SU-DHL-6 (cell line): ENCODE data around the gene SEC11C.

ENCODE experiments used
- H2AFZ ChIP-seq: fragments of 200-600 bp; sonication (generic); 2 replicates; pipeline ENCODE4 v1.6.1; 2014; ENCODE audit warnings: low read depth, mild to moderate bottlenecking, moderate library complexity, mixed read lengths, antibody characterized with exemption, low read length; ENCODE audit not compliant: severe bottlenecking
- H3F3A ChIP-seq: fragments of 200-600 bp; shearing (Covaris generic); 2 replicates; pipeline ENCODE4 v1.6.0; 2016; ENCODE audit warnings: antibody characterized with exemption, mild to moderate bottlenecking; ENCODE audit not compliant: insufficient read depth
- H3K27ac ChIP-seq: fragments of 200-600 bp; sonication (generic); 2 replicates; pipeline ENCODE4 v1.5.1; 2016; ENCODE audit warnings: low read depth, mild to moderate bottlenecking, low read length, moderate library complexity, mixed read lengths
- H3K27me3 ChIP-seq: fragments of 200-600 bp; sonication (generic), shearing (Covaris generic); 2 replicates; pipeline ENCODE4 v1.6.0; 2014; ENCODE audit warnings: mild to moderate bottlenecking, low read length
- H3K36me3 ChIP-seq: fragments of 200-600 bp; sonication (generic); 2 replicates; pipeline ENCODE4 v1.6.1; 2014; ENCODE audit warnings: mild to moderate bottlenecking, low read length, mixed read lengths
- H3K4me2 ChIP-seq: fragments of 300-600, 200-600 bp; shearing (Covaris generic), sonication (generic); 2 replicates; pipeline ENCODE4 v1.6.0; 2014; ENCODE audit warnings: low read length, low read depth, mild to moderate bottlenecking; ENCODE audit not compliant: poor library complexity, severe bottlenecking
- H3K4me3 ChIP-seq: fragments of 200-600 bp; sonication (generic); 2 replicates; pipeline ENCODE4 v1.5.1; 2014; ENCODE audit warnings: antibody characterized with exemption, low read length, mild to moderate bottlenecking, mixed read lengths; ENCODE audit not compliant: insufficient read depth, poor library complexity, severe bottlenecking
- H3K79me2 ChIP-seq: fragments of 200-600 bp; sonication (generic); 2 replicates; pipeline ENCODE4 v1.6.1; 2014; ENCODE audit warnings: mild to moderate bottlenecking, low read length, moderate library complexity; ENCODE audit not compliant: insufficient read depth
- H3K9ac ChIP-seq: fragments of 200-600 bp; sonication (generic); 2 replicates; pipeline ENCODE4 v1.7.0; 2014; ENCODE audit warnings: mild to moderate bottlenecking, low read length
- H3K9me2 ChIP-seq: fragments of 200-600 bp; sonication (generic); replicated peaks from 2 replicates; pipeline ENCODE4 v1.6.1; 2014; ENCODE audit warnings: low read length; ENCODE audit not compliant: insufficient read depth
- H3K9me3 ChIP-seq: fragments of 200-600 bp; sonication (generic); 2 replicates; pipeline ENCODE4 v1.6.1; 2014; ENCODE audit warnings: low read length, mixed read lengths; ENCODE audit not compliant: insufficient read depth
- H4K20me1 ChIP-seq: fragments of 200-600 bp; sonication (generic); 2 replicates; pipeline ENCODE4 v1.6.1; 2014; ENCODE audit warnings: low read depth, mild to moderate bottlenecking, antibody characterized with exemption, low read length, moderate library complexity, mixed read lengths
- EZH2phosphoT487 ChIP-seq: fragments of 200-600 bp; sonication (generic), shearing (Covaris generic); conservative IDR thresholded peaks from 2 replicates; pipeline ENCODE4 v1.6.1; 2018; ENCODE audit warnings: mild to moderate bottlenecking, antibody characterized with exemption, low read length, moderate library complexity, mixed read lengths
- TF ChIP-seq, protein P1 (sequence below): fragments of 200-600 bp; sonication (generic); IDR thresholded peaks from one replicate; pipeline ENCODE4 v1.5.1; 2017; ENCODE audit warnings: antibody characterized with exemption, mild to moderate bottlenecking, low read length, moderate library complexity; ENCODE audit not compliant: insufficient read depth, poor library complexity, severe bottlenecking

SEC11C gene

GRCh38 chr18:59144483-59144882 lies 4.8 kb downstream of the SEC11C start:
- peaks cover 52% of the 10 kb centered on the region for H3K79me2 ChIP-seq

DNA sequence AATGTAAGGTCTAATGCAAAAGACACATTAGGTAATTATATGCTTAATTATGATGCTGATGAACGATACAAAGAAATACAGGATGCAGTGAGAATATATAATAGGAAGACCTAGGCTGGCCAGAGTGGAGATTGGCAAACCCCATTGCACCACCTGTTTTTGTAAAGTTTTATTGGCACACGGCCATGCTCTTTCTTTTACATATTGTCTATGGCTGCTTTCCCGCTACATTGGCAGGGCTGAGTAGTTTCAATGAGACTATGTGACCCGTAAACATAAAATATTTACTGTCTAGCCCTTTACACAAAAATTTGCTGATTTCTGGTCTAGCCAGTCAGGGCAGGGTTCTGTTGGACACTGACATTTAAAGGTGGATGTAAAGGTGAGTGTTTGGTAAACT lies 5.4 kb downstream of the SEC11C start:
- H4K20me1 ChIP-seq = no peaks in the 10 kb centered on the region; the same call in 1 of the 2 replicates
- no peak overlapping the region for H3K4me2 ChIP-seq
- H2AFZ ChIP-seq = no peak overlapping the region
- H3F3A ChIP-seq = no peaks in the 10 kb centered on the region
- no peak overlapping the region for H3K27ac ChIP-seq
- H3K9ac ChIP-seq = no peak overlapping the region
- H3K9me2 ChIP-seq = no peaks in the 10 kb centered on the region
- H3K36me3 ChIP-seq = no peaks in the 10 kb centered on the region
- H3K27me3 ChIP-seq = no peaks in the 10 kb centered on the region
- no peaks in the 10 kb centered on the region for H3K9me3 ChIP-seq
- peaks cover 52% of the 10 kb centered on the region for H3K79me2 ChIP-seq
- TF ChIP-seq, protein P1, sequence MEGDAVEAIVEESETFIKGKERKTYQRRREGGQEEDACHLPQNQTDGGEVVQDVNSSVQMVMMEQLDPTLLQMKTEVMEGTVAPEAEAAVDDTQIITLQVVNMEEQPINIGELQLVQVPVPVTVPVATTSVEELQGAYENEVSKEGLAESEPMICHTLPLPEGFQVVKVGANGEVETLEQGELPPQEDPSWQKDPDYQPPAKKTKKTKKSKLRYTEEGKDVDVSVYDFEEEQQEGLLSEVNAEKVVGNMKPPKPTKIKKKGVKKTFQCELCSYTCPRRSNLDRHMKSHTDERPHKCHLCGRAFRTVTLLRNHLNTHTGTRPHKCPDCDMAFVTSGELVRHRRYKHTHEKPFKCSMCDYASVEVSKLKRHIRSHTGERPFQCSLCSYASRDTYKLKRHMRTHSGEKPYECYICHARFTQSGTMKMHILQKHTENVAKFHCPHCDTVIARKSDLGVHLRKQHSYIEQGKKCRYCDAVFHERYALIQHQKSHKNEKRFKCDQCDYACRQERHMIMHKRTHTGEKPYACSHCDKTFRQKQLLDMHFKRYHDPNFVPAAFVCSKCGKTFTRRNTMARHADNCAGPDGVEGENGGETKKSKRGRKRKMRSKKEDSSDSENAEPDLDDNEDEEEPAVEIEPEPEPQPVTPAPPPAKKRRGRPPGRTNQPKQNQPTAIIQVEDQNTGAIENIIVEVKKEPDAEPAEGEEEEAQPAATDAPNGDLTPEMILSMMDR = no peak
- TF ChIP-seq EZH2phosphoT487 = no peak
- no peak overlapping the region for H3K4me3 ChIP-seq

More at GRCh38 chr18:59144483-59144882, 4.8 kb downstream of the SEC11C start:
- Histone ChIP-seq H3K9ac (no peak overlapping the region), H4K20me1 (no peaks in the 10 kb centered on the region; the same call in 1 of the 2 replicates), H3K27me3 (no peaks in the 10 kb centered on the region), H3K4me2 (no peak overlapping the region), H3K9me2 (no peaks in the 10 kb centered on the region), H3K9me3 (no peaks in the 10 kb centered on the region), H3K4me3 (no peak overlapping the region), H3K27ac (no peak overlapping the region), H3F3A (no peaks in the 10 kb centered on the region), H3K36me3 (no peaks in the 10 kb centered on the region), H2AFZ (no peak overlapping the region)
- TF ChIP-seq, protein P1 = no peak
- no peak for TF ChIP-seq EZH2phosphoT487

DNA sequence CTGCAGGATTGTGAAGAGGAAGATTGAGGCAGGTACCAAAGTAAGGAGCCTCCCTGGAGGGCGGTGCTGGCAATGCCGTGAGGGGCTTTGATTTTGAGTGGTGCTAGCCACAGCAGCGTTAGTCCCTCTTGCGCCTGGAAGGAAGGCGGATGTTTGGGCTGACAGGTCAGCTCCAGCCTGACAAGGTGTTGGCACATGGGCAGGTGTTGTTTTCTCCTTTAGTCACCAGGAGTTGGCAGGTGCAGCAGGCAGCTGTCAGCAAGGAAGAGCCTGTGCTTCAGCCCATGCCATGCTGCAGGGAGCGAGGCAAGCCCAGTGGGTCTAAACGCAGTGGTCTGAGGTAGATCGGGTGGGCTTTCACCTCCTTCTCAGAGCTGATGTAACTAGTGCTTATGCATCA lies 8.5 kb downstream of the SEC11C start:
- H2AFZ ChIP-seq = no peak overlapping the region
- no peaks in the 10 kb centered on the region for H3F3A ChIP-seq
- H3K27me3 ChIP-seq = no peaks in the 10 kb centered on the region
- no peak overlapping the region for H3K9ac ChIP-seq
- no peak overlapping the region for H3K27ac ChIP-seq
- H3K9me2 ChIP-seq = no peaks in the 10 kb centered on the region
- H3K79me2 ChIP-seq = peaks cover 28% of the 10 kb centered on the region
- H4K20me1 ChIP-seq = no peaks in the 10 kb centered on the region
- no peak overlapping the region for H3K4me3 ChIP-seq
- TF ChIP-seq, protein P1 = no peak
- TF ChIP-seq EZH2phosphoT487 = no peak
- H3K4me2 ChIP-seq = no peak overlapping the region
- no peaks in the 10 kb centered on the region for H3K9me3 ChIP-seq
- H3K36me3 ChIP-seq = no peaks in the 10 kb centered on the region

DNA sequence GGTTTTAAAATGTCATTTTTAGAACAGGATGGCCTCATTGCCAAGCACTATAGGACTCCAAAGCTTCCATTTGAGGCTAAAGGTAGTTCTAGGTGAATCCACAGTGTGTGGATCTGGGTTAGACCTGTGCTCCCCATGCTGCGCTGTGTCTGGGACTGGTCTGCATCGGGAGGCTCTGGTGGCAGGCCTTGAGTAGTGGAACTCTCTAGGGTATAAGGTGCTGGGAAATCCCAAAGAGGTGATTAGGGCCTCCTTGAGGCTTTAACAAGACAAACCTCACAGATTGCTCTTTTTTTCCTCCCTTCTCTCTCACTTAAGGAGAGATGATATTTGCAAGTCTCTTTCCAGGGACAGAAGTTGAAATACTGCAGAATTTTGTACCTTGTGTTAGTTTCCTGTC lies 9.3 kb downstream of the SEC11C start:
- H3K4me3 ChIP-seq = no peak overlapping the region
- no peak overlapping the region for H3K9ac ChIP-seq
- H3K9me2 ChIP-seq = no peaks in the 10 kb centered on the region
- TF ChIP-seq, protein P1 = no peak
- no peak for TF ChIP-seq EZH2phosphoT487
- H3K27me3 ChIP-seq = no peaks in the 10 kb centered on the region
- H3K4me2 ChIP-seq = no peak overlapping the region
- H2AFZ ChIP-seq = no peak overlapping the region
- peaks cover 20% of the 10 kb centered on the region for H3K79me2 ChIP-seq
- no peaks in the 10 kb centered on the region for H3F3A ChIP-seq
- H3K9me3 ChIP-seq = no peaks in the 10 kb centered on the region
- H3K36me3 ChIP-seq = no peaks in the 10 kb centered on the region
- no peak overlapping the region for H3K27ac ChIP-seq
- no peaks in the 10 kb centered on the region for H4K20me1 ChIP-seq
